ENCODE data around the gene CLIC6. TPM values are rescaled to one million over a fixed set of nuclear protein-coding genes. Genes with fewer than 3 reads are reported as not detected.
"Not testable (repeated sequence)": the region's sequence is repeated elsewhere in the genome, so short reads cannot be mapped to it uniquely, and the experiment has no call there.

CLIC6 gene
- total RNA-seq, 1 experiment from 2014 or later: not detected

GRCh38 chr21:34648739-34649297 is 20.0 kb upstream of the CLIC6 start:
- in situ Hi-C loops (cut with HindIII; ENCODE audit: low pct_unique_long_range_greater_than_20kb, low sequenced_read_pairs): no loop called here
- DNase-seq (ENCODE audit: low read depth): no peak

DNA sequence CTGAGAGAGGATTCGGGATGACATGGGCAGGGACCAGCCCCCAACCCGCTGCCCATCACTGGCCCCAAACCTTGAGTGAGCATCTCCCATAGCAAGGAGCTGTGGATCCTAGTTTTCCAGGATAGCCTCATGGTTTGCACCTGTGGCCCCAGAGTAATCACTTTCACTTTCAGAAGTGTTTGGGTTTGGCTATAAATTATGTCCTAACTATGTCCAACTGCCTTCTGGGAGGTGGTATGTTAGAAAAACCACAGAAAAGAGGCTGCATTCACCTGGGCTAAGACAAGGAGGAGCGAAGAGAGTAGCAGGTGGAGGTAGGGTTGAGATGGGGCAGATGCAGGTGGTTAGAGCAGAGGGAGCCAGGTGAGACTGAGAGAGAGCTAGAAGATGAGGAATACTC is 19.4 kb upstream of the CLIC6 start:
- DNase-seq (ENCODE audit: low read depth): no peak
- in situ Hi-C loops (cut with HindIII; ENCODE audit: low pct_unique_long_range_greater_than_20kb, low sequenced_read_pairs): no loop called here

GRCh38 chr21:34650861-34651431 is 17.8 kb upstream of the CLIC6 start:
- no peak for DNase-seq (ENCODE audit: low read depth)
- in situ Hi-C loops (cut with HindIII; ENCODE audit: low pct_unique_long_range_greater_than_20kb, low sequenced_read_pairs): no loop called here

DNA sequence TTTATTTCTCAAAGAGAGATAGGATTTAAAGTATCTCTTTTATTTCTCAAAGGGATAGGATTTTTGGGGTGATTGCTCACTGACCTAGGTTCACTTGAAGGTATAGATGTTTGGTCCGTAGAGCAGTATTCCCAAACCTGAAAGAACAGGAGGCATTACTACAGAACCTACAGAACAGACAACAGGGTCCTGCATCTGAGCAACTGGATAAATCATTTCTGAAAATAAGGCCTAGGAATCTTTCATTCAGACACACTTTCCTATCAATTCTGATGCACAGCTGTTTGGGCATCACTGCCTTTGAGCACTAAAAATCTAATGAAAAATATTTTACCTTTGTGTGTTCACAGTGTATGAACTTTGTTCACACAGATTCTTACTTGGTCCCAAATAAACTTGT is 17.2 kb upstream of the CLIC6 start:
- DNase-seq (ENCODE audit: low read depth): no peak
- in situ Hi-C loops (cut with HindIII; ENCODE audit: low pct_unique_long_range_greater_than_20kb, low sequenced_read_pairs): no loop called here

- DNase-seq (ENCODE audit: low read depth): no peak
- in situ Hi-C loops (cut with HindIII; ENCODE audit: low pct_unique_long_range_greater_than_20kb, low sequenced_read_pairs): no loop called here
These were observed 15.3 kb upstream of the CLIC6 start for GRCh38 chr21:34653522-34653921.

GRCh38 chr21:34661848-34662247 is 6.9 kb upstream of the CLIC6 start:
- in situ Hi-C loops (cut with HindIII; ENCODE audit: low pct_unique_long_range_greater_than_20kb, low sequenced_read_pairs): no loop called here
- no peak for DNase-seq (ENCODE audit: low read depth)

DNA sequence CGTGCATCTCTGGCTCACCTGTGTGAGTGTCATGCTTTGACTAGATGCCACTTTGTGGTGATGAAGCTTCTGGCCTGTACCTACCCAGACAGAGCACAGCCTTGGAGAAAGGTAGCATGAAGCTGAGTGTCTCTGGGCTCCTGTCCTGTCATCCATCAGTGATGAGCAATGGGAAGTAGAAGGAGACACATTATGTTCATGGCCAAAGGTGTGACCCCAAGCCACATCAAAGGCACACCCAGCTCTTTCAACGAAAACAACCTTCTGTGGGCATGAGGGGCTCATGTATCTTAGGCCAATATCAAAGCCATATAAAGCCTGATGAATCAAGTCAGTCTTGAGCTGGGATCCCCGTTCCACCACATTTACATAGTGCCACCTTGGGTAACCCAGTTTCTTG is 1.0 kb upstream of the CLIC6 start:
- in situ Hi-C loops (cut with HindIII; ENCODE audit: low pct_unique_long_range_greater_than_20kb, low sequenced_read_pairs): no loop called here
- no peak for DNase-seq (ENCODE audit: low read depth)

DNA sequence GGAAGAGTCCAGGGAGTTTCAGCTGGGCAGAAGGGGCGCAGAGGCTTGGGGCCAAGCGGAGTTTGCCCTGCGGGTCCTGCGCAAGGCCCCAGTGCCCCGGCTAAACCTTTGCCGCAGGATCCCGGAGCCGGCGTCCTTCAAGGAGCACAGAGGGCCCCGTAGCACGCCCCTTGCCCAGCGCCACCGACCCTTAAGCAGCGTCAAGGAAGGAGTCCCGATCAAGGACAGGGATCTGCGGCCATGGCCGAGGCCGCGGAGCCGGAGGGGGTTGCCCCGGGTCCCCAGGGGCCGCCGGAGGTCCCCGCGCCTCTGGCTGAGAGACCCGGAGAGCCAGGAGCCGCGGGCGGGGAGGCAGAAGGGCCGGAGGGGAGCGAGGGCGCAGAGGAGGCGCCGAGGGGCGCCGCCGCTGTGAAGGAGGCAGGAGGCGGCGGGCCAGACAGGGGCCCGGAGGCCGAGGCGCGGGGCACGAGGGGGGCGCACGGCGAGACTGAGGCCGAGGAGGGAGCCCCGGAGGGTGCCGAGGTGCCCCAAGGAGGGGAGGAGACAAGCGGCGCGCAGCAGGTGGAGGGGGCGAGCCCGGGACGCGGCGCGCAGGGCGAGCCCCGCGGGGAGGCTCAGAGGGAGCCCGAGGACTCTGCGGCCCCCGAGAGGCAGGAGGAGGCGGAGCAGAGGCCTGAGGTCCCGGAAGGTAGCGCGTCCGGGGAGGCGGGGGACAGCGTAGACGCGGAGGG is 520 bp downstream of the CLIC6 start:
- DNase-seq (ENCODE audit: low read depth): no peak
- in situ Hi-C loops (cut with HindIII; ENCODE audit: low pct_unique_long_range_greater_than_20kb, low sequenced_read_pairs): no loop called here

DNA sequence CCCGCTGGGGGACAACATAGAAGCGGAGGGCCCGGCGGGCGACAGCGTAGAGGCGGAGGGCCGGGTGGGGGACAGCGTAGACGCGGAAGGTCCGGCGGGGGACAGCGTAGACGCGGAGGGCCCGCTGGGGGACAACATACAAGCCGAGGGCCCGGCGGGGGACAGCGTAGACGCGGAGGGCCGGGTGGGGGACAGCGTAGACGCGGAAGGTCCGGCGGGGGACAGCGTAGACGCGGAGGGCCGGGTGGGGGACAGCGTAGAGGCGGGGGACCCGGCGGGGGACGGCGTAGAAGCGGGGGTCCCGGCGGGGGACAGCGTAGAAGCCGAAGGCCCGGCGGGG is 1.1 kb downstream of the CLIC6 start:
- DNase-seq (ENCODE audit: low read depth); in situ Hi-C loops (cut with HindIII; ENCODE audit: low pct_unique_long_range_greater_than_20kb, low sequenced_read_pairs): not testable (repeated sequence)

DNA sequence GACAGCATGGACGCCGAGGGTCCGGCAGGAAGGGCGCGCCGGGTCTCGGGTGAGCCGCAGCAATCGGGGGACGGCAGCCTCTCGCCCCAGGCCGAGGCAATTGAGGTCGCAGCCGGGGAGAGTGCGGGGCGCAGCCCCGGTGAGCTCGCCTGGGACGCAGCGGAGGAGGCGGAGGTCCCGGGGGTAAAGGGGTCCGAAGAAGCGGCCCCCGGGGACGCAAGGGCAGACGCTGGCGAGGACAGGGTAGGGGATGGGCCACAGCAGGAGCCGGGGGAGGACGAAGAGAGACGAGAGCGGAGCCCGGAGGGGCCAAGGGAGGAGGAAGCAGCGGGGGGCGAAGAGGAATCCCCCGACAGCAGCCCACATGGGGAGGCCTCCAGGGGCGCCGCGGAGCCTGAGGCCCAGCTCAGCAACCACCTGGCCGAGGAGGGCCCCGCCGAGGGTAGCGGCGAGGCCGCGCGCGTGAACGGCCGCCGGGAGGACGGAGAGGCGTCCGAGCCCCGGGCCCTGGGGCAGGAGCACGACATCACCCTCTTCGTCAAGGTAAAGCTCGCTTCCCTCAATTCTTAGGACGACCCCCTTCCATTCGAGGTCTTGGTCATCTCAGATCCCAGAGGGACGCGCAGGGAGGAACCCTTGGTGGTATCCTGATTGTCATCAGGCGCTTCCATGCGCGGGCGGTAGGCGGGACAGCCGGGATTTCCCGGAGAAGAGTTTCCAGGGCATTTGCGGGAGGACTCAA is 1.6 kb downstream of the CLIC6 start:
- in situ Hi-C loops (cut with HindIII; ENCODE audit: low pct_unique_long_range_greater_than_20kb, low sequenced_read_pairs): no loop called here
- no peak for DNase-seq (ENCODE audit: low read depth)

DNA sequence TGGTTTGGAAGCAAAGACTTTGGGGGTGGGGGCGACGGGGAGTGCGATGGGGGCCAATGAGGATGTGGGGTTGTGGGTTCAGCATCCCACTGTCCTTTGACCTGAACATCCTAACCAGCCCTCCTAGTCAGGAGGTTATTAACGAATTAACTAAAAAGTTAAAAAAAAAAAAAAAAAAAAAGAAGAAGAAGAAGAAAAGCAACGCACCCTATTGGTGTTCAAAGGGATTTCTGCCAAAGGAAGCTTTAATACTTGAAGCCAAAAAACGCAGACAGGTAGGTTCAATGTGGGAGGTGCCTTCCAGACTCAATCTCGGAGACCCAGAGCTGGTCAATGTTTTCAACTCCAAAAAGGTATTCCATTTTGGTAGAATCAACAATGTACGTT is 2.2 kb downstream of the CLIC6 start:
- in situ Hi-C loops (cut with HindIII; ENCODE audit: low pct_unique_long_range_greater_than_20kb, low sequenced_read_pairs): no loop called here
- DNase-seq (ENCODE audit: low read depth): no peak

DNA sequence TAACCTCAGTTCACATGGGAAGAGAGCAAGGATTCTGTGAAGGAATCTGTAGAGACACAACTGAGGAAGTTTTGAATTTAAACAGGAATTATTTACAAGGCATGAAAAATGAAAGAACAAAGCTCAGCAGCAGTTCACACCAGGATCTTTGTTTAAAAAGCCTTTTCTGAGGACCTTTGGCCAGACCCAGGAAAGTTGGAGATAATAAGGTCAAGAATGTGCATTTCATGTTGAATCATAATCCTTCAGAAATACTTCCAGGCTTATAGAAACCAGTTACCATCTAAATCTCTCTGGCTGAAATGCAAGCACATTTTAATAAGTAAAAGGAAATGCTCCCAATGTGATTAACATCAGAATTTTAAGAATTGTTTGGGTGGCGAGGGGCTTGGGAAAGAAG is 2.7 kb downstream of the CLIC6 start:
- in situ Hi-C loops (cut with HindIII; ENCODE audit: low pct_unique_long_range_greater_than_20kb, low sequenced_read_pairs): no loop called here
- DNase-seq (ENCODE audit: low read depth): no peak

GRCh38 chr21:34671891-34672290 is 3.1 kb downstream of the CLIC6 start:
- in situ Hi-C loops (cut with HindIII; ENCODE audit: low pct_unique_long_range_greater_than_20kb, low sequenced_read_pairs): no loop called here
- no peak for DNase-seq (ENCODE audit: low read depth)

DNA sequence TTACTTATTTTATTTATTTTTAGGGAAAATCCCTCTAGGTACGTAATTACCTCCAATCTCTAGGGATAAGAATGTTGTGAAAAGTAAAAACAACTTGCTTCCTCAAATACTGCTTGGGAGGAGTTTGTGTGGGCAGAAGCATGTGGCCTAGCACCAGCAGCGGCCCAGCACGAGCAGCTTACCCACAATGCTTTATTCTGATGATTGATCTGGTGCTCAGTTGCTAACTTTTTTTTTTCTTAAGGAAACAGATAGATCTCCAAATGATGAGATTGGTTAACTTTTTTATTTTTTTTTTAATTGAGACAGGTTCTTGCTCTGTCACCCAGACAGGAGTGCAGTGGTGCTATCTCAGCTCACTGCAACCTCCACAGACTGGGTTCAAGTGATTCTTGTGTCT is 4.2 kb downstream of the CLIC6 start:
- in situ Hi-C loops (cut with HindIII; ENCODE audit: low pct_unique_long_range_greater_than_20kb, low sequenced_read_pairs): no loop called here
- no peak for DNase-seq (ENCODE audit: low read depth)

DNA sequence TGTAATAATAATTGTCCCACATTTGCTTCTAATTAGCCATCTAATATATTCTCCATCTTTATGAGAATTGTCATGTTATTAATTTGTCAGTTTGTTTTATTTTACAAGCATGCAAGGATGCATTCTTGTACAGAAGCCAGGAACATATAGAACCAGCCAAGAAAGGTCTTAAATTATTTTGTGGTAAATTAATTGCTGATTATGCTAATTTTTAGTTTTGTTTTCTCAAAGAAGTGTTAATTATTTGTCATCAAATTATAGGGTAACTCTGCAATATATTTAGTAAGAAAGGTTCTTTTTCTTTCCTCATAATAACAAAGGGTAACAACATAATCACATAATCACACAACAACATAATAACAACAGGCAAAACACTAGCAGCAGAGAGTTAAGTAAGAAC is 5.7 kb downstream of the CLIC6 start:
- in situ Hi-C loops (cut with HindIII; ENCODE audit: low pct_unique_long_range_greater_than_20kb, low sequenced_read_pairs): no loop called here
- DNase-seq (ENCODE audit: low read depth): no peak

DNA sequence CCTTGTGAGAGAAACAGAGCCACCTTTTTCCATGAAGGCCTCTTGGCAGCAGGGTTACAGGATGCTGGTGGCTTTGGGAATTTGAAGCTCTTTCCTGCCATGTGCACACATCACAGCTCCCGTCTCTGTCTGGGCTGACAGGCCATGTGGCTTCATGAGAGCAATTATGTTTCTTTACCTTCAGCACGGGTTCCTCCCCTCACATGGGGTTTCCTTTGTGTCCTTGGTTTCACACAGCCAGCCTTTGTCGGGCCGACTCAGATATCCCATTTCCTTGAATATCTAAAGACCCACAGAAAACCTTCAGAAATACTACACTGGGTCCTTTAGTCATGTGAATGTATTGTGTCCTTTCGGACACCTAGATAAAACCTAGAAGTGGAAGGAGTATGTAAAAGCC is 7.1 kb downstream of the CLIC6 start:
- no peak for DNase-seq (ENCODE audit: low read depth)
- in situ Hi-C loops (cut with HindIII; ENCODE audit: low pct_unique_long_range_greater_than_20kb, low sequenced_read_pairs): no loop called here

GRCh38 chr21:34679051-34679450 is 10.3 kb downstream of the CLIC6 start:
- DNase-seq (ENCODE audit: low read depth): no peak
- in situ Hi-C loops (cut with HindIII; ENCODE audit: low pct_unique_long_range_greater_than_20kb, low sequenced_read_pairs): no loop called here

- no peak for DNase-seq (ENCODE audit: low read depth)
- in situ Hi-C loops (cut with HindIII; ENCODE audit: low pct_unique_long_range_greater_than_20kb, low sequenced_read_pairs): no loop called here
These were observed 15.5 kb downstream of the CLIC6 start for GRCh38 chr21:34684174-34684876.

DNA sequence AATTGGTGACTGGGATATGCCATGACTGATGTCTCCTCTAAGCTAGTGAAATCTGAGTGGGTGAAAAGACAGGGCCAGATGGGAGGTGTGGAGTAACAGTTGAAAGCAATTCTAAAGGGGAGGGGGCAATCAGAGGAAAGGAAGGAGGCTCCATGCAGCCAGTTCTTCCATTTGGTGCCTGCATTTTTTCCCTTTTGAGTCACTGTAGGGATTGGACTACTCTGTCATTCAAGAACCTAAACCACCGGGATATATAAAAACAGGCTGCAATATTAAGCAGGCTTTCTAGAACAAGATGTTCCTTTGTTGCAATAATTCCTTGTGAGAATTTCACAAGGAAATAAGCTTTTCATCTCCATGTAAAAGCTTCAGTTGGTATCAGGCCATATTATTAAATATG is 18.3 kb downstream of the CLIC6 start:
- DNase-seq (ENCODE audit: low read depth): no peak
- in situ Hi-C loops (cut with HindIII; ENCODE audit: low pct_unique_long_range_greater_than_20kb, low sequenced_read_pairs): no loop called here
